ENCODE data around the gene SSR1.

The SSR1 gene

DNA sequence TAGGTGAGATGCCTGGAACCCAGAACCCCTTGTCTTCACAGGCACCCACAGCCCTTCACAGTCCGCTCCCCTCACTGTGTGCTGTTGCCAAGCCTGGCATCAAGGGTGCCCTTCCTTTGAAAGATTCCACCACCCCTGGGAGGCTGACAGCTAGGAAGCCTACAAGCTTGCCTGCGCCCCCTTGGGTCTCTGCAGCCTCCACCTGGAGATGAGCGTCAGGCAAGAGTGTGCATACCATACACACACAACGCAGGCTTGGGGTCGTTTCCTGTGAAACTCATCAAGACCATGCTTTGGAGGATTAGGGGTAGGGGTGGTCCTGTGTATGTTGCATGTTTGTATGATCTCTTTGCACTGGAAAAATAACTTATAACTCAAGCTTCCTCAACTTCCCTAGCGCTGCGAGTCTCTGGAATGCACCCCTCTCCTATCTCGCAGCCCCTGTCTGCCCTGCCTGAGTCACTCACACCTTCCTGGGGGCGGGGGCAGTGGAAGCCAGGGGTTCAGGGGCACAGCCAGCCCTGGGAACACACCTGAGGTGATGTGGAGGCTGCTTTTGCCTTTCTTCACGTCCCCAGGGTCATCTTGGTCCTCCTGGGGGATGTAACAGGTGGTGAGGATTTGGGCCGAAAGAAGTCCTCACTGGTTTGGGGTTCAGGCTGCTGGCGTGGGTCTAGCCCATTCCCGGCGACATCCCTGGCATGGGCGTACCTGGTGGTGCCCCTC is 67.2 kb downstream of the SSR1 start:
- no peak overlapping the region for H3K4me2 ChIP-seq
- no peaks in the 10 kb centered on the region for H3K9me3 ChIP-seq (replicated peaks in 1 of 11)
- H3K36me3 ChIP-seq, result peaks cover 71 to 82% (median 78%) of the 10 kb centered on the region in 11 experiments
- TF ChIP-seq Cebpa-rat (IDR thresholded peaks at IDR 0.05), result no peak
- H3K27me3 ChIP-seq, result no peaks in the 10 kb centered on the region
- H3K4me1 ChIP-seq, result peaks cover 41 to 72% (median 55%) of the 10 kb centered on the region in 10 experiments
- H3K27ac ChIP-seq, result no peak overlapping the region
- H3K4me3 ChIP-seq, result no peak overlapping the region
- H3K9ac ChIP-seq, result no peak overlapping the region
- peaks cover 0 to 74% (median 23%) of the 10 kb centered on the region in 11 experiments; a peak in 14 of 22 replicates for H4K20me1 ChIP-seq

DNA sequence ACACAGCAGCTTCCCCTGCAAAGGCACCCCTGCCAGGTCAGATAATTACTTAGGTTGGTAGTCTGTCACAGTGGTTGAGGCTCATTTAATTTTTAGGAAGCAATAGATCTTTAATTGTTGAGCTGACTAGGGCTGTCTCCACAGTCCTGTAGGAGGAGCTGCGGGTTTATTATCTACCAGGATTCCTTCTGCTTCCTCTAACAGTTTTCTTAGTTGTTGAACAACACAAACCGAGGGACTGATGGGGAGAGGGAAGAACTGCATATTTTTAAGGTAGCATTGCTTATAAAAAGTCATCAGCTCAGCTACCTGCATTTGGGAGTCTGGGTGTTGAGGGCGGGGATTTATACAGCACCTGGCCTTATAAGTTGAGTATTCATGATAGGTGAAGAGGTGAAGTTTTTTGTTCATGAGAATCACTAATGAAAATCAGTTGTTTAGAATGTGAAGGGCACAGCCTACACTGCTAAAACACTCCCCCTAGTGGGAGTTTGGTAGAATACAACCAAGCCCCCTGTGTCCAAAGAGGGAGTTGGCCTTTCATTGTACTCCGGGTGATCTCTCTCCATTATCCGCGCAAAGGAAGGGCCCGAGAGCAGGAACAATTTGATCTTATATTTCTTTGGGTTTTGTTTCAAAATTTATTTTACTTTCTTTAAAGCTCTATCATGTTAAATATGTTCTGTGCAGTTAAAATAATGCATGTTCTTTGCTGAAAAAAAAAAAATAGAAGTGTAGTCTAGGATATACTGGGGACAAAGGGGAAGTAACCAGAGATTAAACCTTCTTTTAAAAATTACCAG is 69.6 kb downstream of the SSR1 start:
- Histone ChIP-seq H3K27ac (peak overlapping the region; percentile 4 to 85 (median 56); a peak in 19 of 22 replicates), H3K9ac (peak overlapping the region; percentile 6 to 80 (median 39); a peak in 17 of 22 replicates)

DNA sequence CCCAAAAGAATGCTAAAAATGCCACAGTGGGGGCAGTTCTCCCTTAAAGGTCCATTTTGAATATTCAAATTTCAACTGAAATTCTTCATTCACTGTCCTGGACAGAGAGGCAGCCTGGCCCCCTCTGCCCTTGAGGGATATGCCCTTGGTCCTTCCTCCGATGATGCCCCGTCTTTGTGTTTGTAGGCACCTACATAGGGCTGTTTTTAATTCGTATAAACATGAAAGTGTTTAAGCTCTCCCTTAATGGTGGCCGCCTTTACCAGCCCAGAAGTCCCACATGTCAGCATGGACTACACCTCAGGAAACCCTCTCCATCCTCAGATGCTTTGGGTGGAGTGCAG is 70.2 kb downstream of the SSR1 start:
- H3K9me3 ChIP-seq (replicated peaks in 1 of 11), result no peaks in the 10 kb centered on the region

More for the DNA sequence above, 69.6 kb downstream of the SSR1 start:
- peaks cover 56 to 80% (median 72%) of the 10 kb centered on the region in 11 experiments for H3K36me3 ChIP-seq
- H3K27me3 ChIP-seq, result no peaks in the 10 kb centered on the region
- H3K4me3 ChIP-seq, result no peak overlapping the region; a peak in 1 of 20 replicates
- no peaks in the 10 kb centered on the region for H3K9me3 ChIP-seq (replicated peaks in 1 of 11)
- peak overlapping the region; percentile 13 to 97 (median 54) for H3K4me2 ChIP-seq
- no peak for TF ChIP-seq Cebpa-rat (IDR thresholded peaks at IDR 0.05)
- H4K20me1 ChIP-seq, result peaks cover 0 to 79% (median 35%) of the 10 kb centered on the region in 11 experiments; a peak in 14 of 22 replicates
- H3K4me1 ChIP-seq, result peaks cover 40 to 72% (median 52%) of the 10 kb centered on the region in 10 experiments

DNA sequence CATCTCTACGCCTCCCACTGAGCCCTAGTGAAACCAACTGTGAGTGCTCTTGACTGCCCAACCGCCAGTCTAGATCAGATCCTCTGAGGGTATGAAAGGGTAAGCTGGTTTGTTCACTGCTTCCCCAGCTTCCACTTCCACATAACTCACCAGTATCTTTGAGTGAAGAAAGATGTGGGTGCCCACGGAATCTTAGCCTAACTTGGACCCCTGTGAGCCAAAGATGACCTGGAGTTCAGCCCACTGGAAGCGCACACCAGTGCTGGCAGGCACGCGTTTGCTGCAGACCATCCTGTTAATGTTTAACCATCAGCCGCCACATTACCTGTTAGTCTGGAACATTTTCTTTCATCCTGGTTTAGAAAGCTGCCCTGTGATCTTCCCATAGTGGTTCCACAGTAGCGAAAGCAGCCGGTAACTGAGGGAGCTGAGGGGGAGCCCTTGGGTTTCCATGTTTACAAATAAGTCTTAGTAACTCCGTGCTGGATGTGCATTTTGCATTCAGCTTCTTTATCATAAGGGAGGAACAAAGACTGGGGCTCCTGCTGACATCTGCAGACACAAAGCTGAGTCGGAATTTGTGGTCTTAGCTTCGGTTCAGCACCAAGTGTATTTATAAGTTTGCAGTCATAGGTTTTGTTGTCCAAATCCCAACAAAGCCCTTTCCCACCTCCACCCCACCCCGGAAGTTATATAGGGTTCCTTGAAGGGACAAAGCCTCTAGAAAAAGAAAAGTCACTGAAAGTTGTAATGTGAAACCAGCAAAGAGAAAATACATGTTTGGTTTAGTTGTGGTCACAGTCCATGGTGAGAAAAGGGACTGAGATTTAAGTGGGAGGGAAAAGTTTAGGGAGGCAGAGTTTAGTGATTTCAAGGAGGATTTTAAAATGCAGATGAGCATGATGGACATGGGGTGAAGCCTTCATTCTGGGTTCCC is 71.0 kb downstream of the SSR1 start:
- Histone ChIP-seq H3K4me1 (peaks cover 52 to 78% (median 63%) of the 10 kb centered on the region in 10 experiments), H3K4me3 (peak overlapping the region in 2 of 10 experiments; percentile 6 to 14; a peak in 2 of 20 replicates), H3K9me3 (replicated peaks in 1 of 11) (no peaks in the 10 kb centered on the region), H3K4me2 (peak overlapping the region; percentile 13 to 97 (median 54); a peak in 21 of 22 replicates), H3K9ac (peak overlapping the region in 9 of 11 experiments; percentile 6 to 80 (median 42); a peak in 13 of 22 replicates), H3K36me3 (peaks cover 50 to 79% (median 64%) of the 10 kb centered on the region in 11 experiments), H4K20me1 (peaks cover 0 to 79% (median 46%) of the 10 kb centered on the region in 11 experiments; a peak in 14 of 22 replicates), H3K27ac (peak overlapping the region in 9 of 11 experiments; percentile 36 to 85 (median 58); a peak in 15 of 22 replicates), H3K27me3 (no peaks in the 10 kb centered on the region)
- TF ChIP-seq Cebpa-rat (IDR thresholded peaks at IDR 0.05), result no peak

More for the DNA sequence above, 70.2 kb downstream of the SSR1 start:
- Histone ChIP-seq H3K27ac (peak overlapping the region; percentile 4 to 85 (median 56); a peak in 20 of 22 replicates), H3K4me1 (peaks cover 46 to 73% (median 56%) of the 10 kb centered on the region in 10 experiments), H3K27me3 (no peaks in the 10 kb centered on the region), H4K20me1 (peaks cover 0 to 79% (median 39%) of the 10 kb centered on the region in 11 experiments; a peak in 14 of 22 replicates), H3K4me2 (peak overlapping the region; percentile 13 to 97 (median 54)), H3K9ac (peak overlapping the region; percentile 6 to 80 (median 39); a peak in 19 of 22 replicates), H3K36me3 (peaks cover 54 to 79% (median 67%) of the 10 kb centered on the region in 11 experiments), H3K4me3 (no peak overlapping the region)
- TF ChIP-seq Cebpa-rat (IDR thresholded peaks at IDR 0.05), result no peak

DNA sequence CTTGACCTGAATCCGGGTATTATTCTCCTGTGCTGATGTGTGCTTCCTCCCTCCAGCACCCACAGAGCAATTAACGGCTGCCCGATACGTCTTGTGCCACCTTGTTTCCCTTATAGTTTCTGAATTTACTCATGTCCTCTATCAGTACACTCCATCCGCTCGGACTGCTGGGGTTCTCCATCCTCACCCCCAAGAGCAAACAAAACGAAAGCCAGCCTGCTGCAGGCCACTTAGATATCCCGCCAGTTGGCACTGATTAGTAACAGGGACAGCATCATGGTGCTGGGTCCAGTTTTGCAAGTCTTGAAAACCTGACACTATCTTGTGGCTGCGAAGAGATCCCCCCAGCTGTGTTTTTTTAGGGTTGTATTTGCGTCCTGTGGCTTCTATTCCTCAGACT is 71.8 kb downstream of the SSR1 start:
- H3K4me1 ChIP-seq, result peaks cover 55 to 86% (median 67%) of the 10 kb centered on the region in 10 experiments
- TF ChIP-seq Cebpa-rat (IDR thresholded peaks at IDR 0.05), result no peak
- H3K4me2 ChIP-seq, result peak overlapping the region in 6 of 11 experiments; percentile 13 to 97 (median 64); a peak in 11 of 22 replicates
- H3K27ac ChIP-seq, result peak overlapping the region in 7 of 11 experiments; percentile 1 to 85 (median 58); a peak in 11 of 22 replicates
- peaks cover 46 to 78% (median 64%) of the 10 kb centered on the region in 11 experiments for H3K36me3 ChIP-seq
- no peaks in the 10 kb centered on the region for H3K27me3 ChIP-seq
- no peaks in the 10 kb centered on the region for H3K9me3 ChIP-seq (replicated peaks in 1 of 11)
- peaks cover 0 to 79% (median 53%) of the 10 kb centered on the region in 11 experiments; a peak in 18 of 22 replicates for H4K20me1 ChIP-seq
- H3K4me3 ChIP-seq, result peak overlapping the region in 1 of 10 experiments; percentile 14; a peak in 1 of 20 replicates
- peak overlapping the region in 4 of 11 experiments; percentile 21 to 80 (median 70); a peak in 6 of 22 replicates for H3K9ac ChIP-seq

DNA sequence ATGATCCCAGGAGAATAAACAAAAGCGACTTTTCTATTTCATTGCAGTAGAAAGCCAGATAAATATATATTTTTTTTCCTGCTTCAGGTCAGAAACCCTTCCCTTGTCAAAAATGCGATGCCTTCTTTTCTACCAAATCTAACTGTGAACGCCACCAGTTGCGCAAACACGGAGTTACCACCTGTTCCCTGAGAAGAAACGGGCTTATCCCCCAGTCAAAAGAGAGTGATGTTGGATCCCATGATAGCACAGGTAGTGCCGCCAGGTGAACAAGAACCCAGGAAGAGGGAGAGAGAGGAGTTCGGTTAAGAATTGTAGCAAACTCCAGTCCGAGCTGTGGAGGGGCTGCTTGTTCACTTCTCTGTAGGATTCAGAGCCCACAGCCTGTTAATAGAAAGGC is 72.6 kb downstream of the SSR1 start:
- H3K27ac ChIP-seq, result peak overlapping the region in 4 of 11 experiments; percentile 1 to 85 (median 74); a peak in 5 of 22 replicates
- no peak overlapping the region for H3K4me3 ChIP-seq
- H3K4me2 ChIP-seq, result peak overlapping the region in 3 of 11 experiments; percentile 80 to 97 (median 83); a peak in 6 of 22 replicates
- H3K27me3 ChIP-seq, result no peaks in the 10 kb centered on the region
- TF ChIP-seq Cebpa-rat (IDR thresholded peaks at IDR 0.05), result no peak
- H3K36me3 ChIP-seq, result peaks cover 45 to 78% (median 64%) of the 10 kb centered on the region in 11 experiments
- no peaks in the 10 kb centered on the region for H3K9me3 ChIP-seq (replicated peaks in 1 of 11)
- H3K9ac ChIP-seq, result peak overlapping the region in 4 of 11 experiments; percentile 10 to 80 (median 26); a peak in 2 of 22 replicates
- H3K4me1 ChIP-seq, result peaks cover 63 to 94% (median 74%) of the 10 kb centered on the region in 10 experiments
- H4K20me1 ChIP-seq, result peaks cover 0 to 79% (median 57%) of the 10 kb centered on the region in 11 experiments; a peak in 18 of 22 replicates

DNA sequence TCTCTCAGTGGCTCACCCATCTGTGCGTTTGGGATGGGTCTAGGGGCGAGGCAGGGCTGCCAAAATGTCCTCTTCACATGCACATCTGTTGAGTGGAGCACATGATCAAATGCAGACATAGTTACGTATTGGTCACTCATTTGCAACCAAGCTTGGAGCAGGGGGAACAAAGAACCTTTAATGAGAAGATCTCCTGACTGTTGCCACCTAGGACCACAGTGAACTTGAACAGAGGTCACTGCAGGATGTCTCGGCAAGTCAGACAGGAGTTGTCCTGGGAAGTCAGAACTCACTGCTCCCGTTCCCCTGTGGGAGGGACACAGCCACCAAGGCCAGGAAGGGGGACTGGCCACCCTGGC is 73.4 kb downstream of the SSR1 start:
- Histone ChIP-seq H4K20me1 (peaks cover 5 to 82% (median 64%) of the 10 kb centered on the region in 11 experiments; a peak in 18 of 22 replicates), H3K4me1 (peaks cover 65 to 100% (median 79%) of the 10 kb centered on the region in 10 experiments), H3K4me2 (peak overlapping the region in 8 of 11 experiments; percentile 52 to 83 (median 62); a peak in 15 of 22 replicates), H3K9ac (peak overlapping the region in 5 of 11 experiments; percentile 3 to 38 (median 15); a peak in 4 of 22 replicates), H3K36me3 (peaks cover 47 to 80% (median 64%) of the 10 kb centered on the region in 11 experiments), H3K27me3 (no peaks in the 10 kb centered on the region), H3K4me3 (no peak overlapping the region), H3K27ac (peak overlapping the region in 7 of 11 experiments; percentile 9 to 47 (median 36); a peak in 9 of 22 replicates), H3K9me3 (replicated peaks in 1 of 11) (no peaks in the 10 kb centered on the region)
- no peak for TF ChIP-seq Cebpa-rat (IDR thresholded peaks at IDR 0.05)

Measured in BLaER1 treated with 17β-estradiol and CSF1 and Interleukin-3, amounts not matched to agents 10 nM and 100 nM (cell line).